Lower lobe of right lung (tissue), 2 donors: ENCODE measurements around the gene ZBTB7B. TPM values are rescaled to one million over a fixed set of nuclear protein-coding genes. Genes with fewer than 3 reads are reported as not detected.

ENCODE experiments used
- ATAC-seq, 2 donors: fragments of 200-7000 bp; cut with Tn5 transposase; one replicate each; pipeline ENCODE4 v1.9.1; 2020 to 2022; ENCODE audit warnings: mild to moderate bottlenecking in 2 of 2, moderate library complexity in 2 of 2
- DNase-seq: peaks from one replicate; pipeline ENCODE4 v3.0.0-alpha.2; 2020
- H3K27ac ChIP-seq: fragments of 200-600 bp; one replicate; pipeline ENCODE4 v1.8.0; 2022
- H3K27me3 ChIP-seq: fragments of 200-600 bp; one replicate; pipeline ENCODE4 v1.8.0; 2022; ENCODE audit warnings: low read depth
- H3K36me3 ChIP-seq: fragments of 200-600 bp; one replicate; pipeline ENCODE4 v1.8.0; 2022; ENCODE audit warnings: mild to moderate bottlenecking
- H3K4me1 ChIP-seq: fragments of 200-600 bp; one replicate; pipeline ENCODE4 v1.8.0; 2022
- H3K4me3 ChIP-seq: fragments of 200-600 bp; one replicate; pipeline ENCODE4 v1.8.0; 2022; ENCODE audit warnings: mild to moderate bottlenecking
- H3K9me3 ChIP-seq: fragments of 200-600 bp; one replicate; pipeline ENCODE4 v1.8.0; 2022
- intact Hi-C: fragments of 100-400 bp; cut with DNase I; formaldehyde crosslinking; loops from one replicate; pipeline ENCODE4 v1.11.0; 2022
- total RNA-seq: library from RNA; stranded (reverse); fragmentation: NEBNext Ultra II Directional; extraction: Animal tissue kit (Norgen Biotek cat#: 25700); gene quantifications from one replicate; pipeline ENCODE4 v1.2.1, GENCODE V29; 2021
- TF ChIP-seq, protein P1 (sequence below): fragments of 200-600 bp; IDR thresholded peaks from one replicate; pipeline ENCODE4 v1.8.0; 2022; ENCODE audit warnings: antibody characterized with exemption, mild to moderate bottlenecking
- donor health status: DM: no; HTN: yes; CAD: no; lungs with severe emphysema.

The ZBTB7B gene
- total RNA-seq, 1 donor from 2014 or later = 72.0 TPM

DNA sequence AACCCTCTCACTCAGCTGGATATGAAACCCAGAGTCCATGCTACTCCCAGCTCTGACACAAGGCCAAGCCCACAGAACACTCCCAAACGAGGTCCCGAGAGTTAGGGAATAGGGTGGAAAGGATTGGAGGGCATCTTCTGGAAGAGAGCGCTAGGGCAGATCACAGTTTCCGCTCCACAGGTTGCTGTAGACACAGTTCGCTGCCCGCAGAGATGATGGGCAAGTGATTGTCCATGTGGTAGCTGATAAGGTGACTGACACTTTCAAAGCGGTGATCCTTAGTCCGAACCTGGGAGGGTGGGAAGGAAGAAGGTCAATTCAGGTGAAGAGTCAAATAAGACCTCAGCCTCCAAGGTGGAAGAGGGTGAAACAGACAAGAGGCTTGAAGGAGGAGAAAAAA, 39.0 kb upstream of the ZBTB7B start:
- no peak overlapping the region for H3K4me3 ChIP-seq
- H3K27ac ChIP-seq = no peak overlapping the region
- intact Hi-C loops = no loop called here
- H3K9me3 ChIP-seq = no peaks in the 10 kb centered on the region
- H3K4me1 ChIP-seq = peaks cover 41% of the 10 kb centered on the region
- DNase-seq (peak; percentile 25), ATAC-seq (no peak)
- no peaks in the 10 kb centered on the region for H3K27me3 ChIP-seq
- TF ChIP-seq, protein P1, sequence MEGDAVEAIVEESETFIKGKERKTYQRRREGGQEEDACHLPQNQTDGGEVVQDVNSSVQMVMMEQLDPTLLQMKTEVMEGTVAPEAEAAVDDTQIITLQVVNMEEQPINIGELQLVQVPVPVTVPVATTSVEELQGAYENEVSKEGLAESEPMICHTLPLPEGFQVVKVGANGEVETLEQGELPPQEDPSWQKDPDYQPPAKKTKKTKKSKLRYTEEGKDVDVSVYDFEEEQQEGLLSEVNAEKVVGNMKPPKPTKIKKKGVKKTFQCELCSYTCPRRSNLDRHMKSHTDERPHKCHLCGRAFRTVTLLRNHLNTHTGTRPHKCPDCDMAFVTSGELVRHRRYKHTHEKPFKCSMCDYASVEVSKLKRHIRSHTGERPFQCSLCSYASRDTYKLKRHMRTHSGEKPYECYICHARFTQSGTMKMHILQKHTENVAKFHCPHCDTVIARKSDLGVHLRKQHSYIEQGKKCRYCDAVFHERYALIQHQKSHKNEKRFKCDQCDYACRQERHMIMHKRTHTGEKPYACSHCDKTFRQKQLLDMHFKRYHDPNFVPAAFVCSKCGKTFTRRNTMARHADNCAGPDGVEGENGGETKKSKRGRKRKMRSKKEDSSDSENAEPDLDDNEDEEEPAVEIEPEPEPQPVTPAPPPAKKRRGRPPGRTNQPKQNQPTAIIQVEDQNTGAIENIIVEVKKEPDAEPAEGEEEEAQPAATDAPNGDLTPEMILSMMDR = no peak
- peaks cover 73% of the 10 kb centered on the region for H3K36me3 ChIP-seq

DNA sequence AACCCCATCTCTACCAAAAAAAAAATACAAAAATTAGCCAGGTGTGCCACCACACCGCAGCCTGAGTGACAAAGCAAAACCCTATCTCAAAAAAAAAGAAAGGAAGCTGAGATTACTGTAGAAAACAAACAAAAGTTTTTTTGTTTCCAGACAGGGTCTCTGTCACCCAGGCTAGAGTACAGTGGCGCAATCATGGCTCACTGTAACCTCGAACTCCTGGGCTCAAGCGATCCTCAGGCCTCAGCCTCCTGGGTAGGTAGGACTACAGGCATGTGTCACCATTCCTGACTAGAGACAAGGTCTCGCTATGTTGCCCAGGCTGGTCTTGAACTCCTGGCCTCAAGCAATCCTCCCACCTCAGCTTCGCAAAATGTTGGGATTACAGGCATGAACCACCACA, 38.2 kb upstream of the ZBTB7B start:
- H3K4me1 ChIP-seq = peaks cover 48% of the 10 kb centered on the region
- no peak for DNase-seq
- H3K4me3 ChIP-seq = no peak overlapping the region
- H3K27me3 ChIP-seq = no peaks in the 10 kb centered on the region
- TF ChIP-seq, protein P1 = no peak
- no peak overlapping the region for H3K27ac ChIP-seq
- no peaks in the 10 kb centered on the region for H3K9me3 ChIP-seq
- no peak for ATAC-seq
- H3K36me3 ChIP-seq = peaks cover 72% of the 10 kb centered on the region
- intact Hi-C loops = no loop called here

DNA sequence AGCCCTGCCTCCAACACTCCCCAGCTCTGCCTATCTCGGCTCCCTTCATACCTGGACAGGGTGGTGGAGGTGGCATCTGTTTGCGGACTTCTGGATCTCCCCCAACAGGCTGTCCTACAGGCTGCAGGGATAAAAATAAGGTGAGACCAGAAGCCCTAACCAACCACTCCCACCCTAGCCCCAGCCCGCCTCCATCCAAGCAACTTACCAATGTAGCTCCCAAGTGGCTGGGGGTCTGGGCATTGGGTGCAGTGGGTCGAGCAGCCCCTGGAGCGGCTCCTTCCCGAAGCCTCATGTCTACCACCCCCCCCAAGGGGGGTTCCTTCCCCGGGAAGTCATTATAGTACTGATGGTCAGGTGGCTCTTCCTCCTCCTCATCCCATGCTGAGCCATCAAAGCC, 36.5 kb upstream of the ZBTB7B start:
- peaks cover 69% of the 10 kb centered on the region for H3K36me3 ChIP-seq
- ATAC-seq = no peak
- DNase-seq = no peak
- peaks cover 55% of the 10 kb centered on the region for H3K4me1 ChIP-seq
- no peaks in the 10 kb centered on the region for H3K27me3 ChIP-seq
- intact Hi-C loops = no loop called here
- no peak overlapping the region for H3K4me3 ChIP-seq
- no peaks in the 10 kb centered on the region for H3K9me3 ChIP-seq
- TF ChIP-seq, protein P1 = no peak
- peak overlapping the region; percentile 36 for H3K27ac ChIP-seq

DNA sequence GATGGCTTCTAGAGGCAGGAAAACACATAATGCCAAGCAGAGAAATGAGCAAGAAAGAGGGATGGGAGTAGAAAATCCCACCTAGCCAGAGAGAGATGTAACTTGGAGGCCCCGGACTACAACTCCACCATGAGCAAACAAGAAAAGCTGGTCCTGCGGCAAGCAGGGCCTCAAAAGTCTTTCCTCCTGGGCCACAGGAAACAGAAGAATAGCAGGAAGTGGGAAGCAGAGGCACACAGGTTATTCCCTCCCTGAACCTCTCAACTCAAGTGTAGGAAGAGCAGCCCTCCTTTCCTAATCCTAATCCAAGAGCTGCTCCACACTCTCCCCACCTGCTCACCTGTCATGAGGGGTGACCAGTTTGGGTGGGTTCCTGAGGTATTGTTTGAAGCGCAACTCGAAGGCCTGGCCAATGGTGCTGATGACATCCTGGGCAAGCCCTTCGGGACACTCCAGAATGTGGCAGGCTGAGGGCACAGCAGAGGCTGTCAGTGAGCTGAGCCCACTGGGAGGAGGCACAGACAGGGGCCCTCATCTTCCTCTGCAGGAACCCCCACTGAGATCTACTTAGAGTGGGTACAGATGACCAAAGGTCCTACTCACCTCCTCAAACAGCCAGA, 35.2 kb upstream of the ZBTB7B start:
- no peak for ATAC-seq
- Histone ChIP-seq H3K36me3 (peaks cover 68% of the 10 kb centered on the region), H3K4me3 (no peak overlapping the region), H3K9me3 (no peaks in the 10 kb centered on the region), H3K4me1 (peaks cover 64% of the 10 kb centered on the region), H3K27me3 (no peaks in the 10 kb centered on the region), H3K27ac (peak overlapping the region; percentile 36)
- DNase-seq = no peak
- intact Hi-C loops = no loop called here
- TF ChIP-seq, protein P1 = no peak

DNA sequence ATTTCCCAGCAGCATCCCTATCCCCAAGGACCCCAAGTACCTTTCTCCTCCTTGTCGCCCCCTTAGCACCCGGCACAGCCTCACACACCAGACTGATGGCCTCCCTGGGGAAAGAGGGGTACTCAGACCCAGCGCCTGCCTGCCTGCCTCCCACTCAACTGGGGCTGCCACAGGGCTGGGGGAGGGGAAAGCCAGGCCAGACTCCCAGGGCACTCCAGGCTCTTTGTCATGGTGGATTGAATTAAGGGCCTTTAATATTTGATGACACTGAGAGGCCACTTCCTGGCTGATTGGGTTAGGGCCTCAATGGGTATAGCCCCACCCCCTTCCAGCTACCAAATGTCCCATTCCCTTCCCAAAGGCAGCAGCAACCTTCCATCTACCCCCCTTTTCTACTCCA, 33.9 kb upstream of the ZBTB7B start:
- H3K36me3 ChIP-seq = peaks cover 55% of the 10 kb centered on the region
- DNase-seq = no peak
- peak overlapping the region; percentile 98 for H3K27ac ChIP-seq
- ATAC-seq = no peak
- H3K9me3 ChIP-seq = no peaks in the 10 kb centered on the region
- TF ChIP-seq, protein P1 = no peak
- H3K4me1 ChIP-seq = peaks cover 64% of the 10 kb centered on the region
- intact Hi-C loops = no loop called here
- no peaks in the 10 kb centered on the region for H3K27me3 ChIP-seq
- peak overlapping the region; percentile 53 for H3K4me3 ChIP-seq
